ENCODE measurements around the gene FLNB.
A peak's percentile ranks its signal among the peaks of the same experiment; 100 is the strongest.

Gene FLNB

DNA sequence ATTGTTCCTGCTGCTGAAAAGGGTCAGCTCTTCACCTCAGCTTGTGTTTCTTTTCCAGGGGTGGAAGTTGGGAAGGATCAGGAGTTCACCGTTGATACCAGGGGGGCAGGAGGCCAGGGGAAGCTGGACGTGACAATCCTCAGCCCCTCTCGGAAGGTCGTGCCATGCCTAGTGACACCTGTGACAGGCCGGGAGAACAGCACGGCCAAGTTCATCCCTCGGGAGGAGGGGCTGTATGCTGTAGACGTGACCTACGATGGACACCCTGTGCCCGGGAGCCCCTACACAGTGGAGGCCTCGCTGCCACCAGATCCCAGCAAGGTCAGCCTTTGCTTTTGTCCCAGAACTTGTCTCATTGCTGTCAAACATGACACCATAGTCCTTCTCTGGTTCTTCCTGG is 113.0 kb downstream of the FLNB start:
- no peak for DNase-seq
- TF ChIP-seq GATA1 (IDR thresholded peaks at IDR 0.05; ENCODE audit: low read depth, low read length) (no peak), POLR2A (IDR thresholded peaks at IDR 0.05; ENCODE audit: low read length) (no peak)

- TF ChIP-seq POLR2A (IDR thresholded peaks at IDR 0.05; ENCODE audit: low read length) = no peak
- no peak for TF ChIP-seq GATA1 (IDR thresholded peaks at IDR 0.05; ENCODE audit: low read depth, low read length)
Measured at GRCh38 chr3:58122936-58123700, 114.9 kb downstream of the FLNB start.

DNA sequence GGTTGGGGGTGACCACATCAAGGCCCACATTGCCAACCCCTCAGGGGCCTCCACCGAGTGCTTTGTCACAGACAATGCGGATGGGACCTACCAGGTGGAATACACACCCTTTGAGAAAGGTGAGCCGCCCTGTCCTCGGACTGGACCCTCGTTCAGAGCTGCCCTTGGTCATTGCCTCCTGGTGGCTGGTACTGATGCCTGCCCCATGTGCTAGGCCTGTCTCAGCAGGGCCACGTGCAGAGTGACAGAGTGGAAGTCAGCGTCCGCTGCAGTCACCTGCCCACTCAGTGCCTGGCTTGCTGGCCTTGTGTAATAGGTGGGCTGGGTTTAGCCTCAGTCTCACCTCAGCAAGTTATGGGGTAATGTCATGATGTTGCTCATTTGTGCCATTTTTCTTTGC is 116.2 kb downstream of the FLNB start:
- DNase-seq = no peak
- no peak for TF ChIP-seq GATA1 (IDR thresholded peaks at IDR 0.05; ENCODE audit: low read depth, low read length)
- no peak for TF ChIP-seq POLR2A (IDR thresholded peaks at IDR 0.05; ENCODE audit: low read length)

More at GRCh38 chr3:58122936-58123700, 114.9 kb downstream of the FLNB start:
- DNase-seq = no peak

- DNase-seq = no peak
- TF ChIP-seq GATA1 (IDR thresholded peaks at IDR 0.05; ENCODE audit: low read depth, low read length) = no peak
- TF ChIP-seq POLR2A (IDR thresholded peaks at IDR 0.05; ENCODE audit: low read length) = no peak
Measured at GRCh38 chr3:58129041-58129770, 121.0 kb downstream of the FLNB start.

DNA sequence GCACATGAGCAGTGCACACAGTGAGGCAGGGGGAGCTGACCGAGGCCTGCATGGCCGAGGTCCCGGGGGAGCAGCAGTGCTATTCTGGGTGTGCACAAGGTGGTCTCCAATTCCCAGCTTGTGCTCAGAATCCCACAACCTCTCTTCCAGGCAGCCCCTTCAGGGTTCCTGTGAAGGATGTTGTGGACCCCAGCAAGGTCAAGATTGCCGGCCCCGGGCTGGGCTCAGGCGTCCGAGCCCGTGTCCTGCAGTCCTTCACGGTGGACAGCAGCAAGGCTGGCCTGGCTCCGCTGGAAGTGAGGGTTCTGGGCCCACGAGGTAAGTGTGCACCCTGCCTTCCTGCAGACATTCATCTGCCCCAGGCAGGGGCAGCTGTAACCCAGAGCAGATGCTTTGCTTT is 122.4 kb downstream of the FLNB start:
- DNase-seq = no peak
- TF ChIP-seq GATA1 (IDR thresholded peaks at IDR 0.05; ENCODE audit: low read depth, low read length) (no peak), POLR2A (IDR thresholded peaks at IDR 0.05; ENCODE audit: low read length) (no peak)

- TF ChIP-seq GATA1 (IDR thresholded peaks at IDR 0.05; ENCODE audit: low read depth, low read length) = no peak
- TF ChIP-seq POLR2A (IDR thresholded peaks at IDR 0.05; ENCODE audit: low read length) = no peak
- peak in 1 of 2 experiments; percentile 8 for DNase-seq
Measured at GRCh38 chr3:58131101-58131825, 123.0 kb downstream of the FLNB start.

DNA sequence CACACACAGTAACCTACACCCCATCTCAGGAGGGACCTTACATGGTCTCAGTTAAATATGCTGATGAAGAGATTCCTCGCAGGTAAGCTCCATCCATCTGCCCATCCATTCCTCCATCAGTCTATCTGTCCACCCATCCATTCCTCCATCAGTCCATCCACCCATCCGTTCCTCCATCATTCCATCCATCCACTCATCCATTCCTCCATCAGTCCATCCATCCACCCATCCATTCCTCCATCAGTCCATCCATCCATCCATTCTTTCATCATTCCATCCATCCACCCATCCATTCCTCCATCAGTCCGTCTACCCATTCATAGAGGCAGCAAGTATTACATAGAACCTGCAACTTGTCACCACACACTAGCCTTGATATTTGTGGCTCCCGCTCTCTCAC is 124.6 kb downstream of the FLNB start:
- no peak for DNase-seq
- TF ChIP-seq POLR2A (IDR thresholded peaks at IDR 0.05; ENCODE audit: low read length) (no peak), GATA1 (IDR thresholded peaks at IDR 0.05; ENCODE audit: low read depth, low read length) (no peak)

- DNase-seq = no peak
- no peak for TF ChIP-seq POLR2A (IDR thresholded peaks at IDR 0.05; ENCODE audit: low read length)
- no peak for TF ChIP-seq GATA1 (IDR thresholded peaks at IDR 0.05; ENCODE audit: low read depth, low read length)
Measured at GRCh38 chr3:58134468-58134867, 126.2 kb downstream of the FLNB start.

DNA sequence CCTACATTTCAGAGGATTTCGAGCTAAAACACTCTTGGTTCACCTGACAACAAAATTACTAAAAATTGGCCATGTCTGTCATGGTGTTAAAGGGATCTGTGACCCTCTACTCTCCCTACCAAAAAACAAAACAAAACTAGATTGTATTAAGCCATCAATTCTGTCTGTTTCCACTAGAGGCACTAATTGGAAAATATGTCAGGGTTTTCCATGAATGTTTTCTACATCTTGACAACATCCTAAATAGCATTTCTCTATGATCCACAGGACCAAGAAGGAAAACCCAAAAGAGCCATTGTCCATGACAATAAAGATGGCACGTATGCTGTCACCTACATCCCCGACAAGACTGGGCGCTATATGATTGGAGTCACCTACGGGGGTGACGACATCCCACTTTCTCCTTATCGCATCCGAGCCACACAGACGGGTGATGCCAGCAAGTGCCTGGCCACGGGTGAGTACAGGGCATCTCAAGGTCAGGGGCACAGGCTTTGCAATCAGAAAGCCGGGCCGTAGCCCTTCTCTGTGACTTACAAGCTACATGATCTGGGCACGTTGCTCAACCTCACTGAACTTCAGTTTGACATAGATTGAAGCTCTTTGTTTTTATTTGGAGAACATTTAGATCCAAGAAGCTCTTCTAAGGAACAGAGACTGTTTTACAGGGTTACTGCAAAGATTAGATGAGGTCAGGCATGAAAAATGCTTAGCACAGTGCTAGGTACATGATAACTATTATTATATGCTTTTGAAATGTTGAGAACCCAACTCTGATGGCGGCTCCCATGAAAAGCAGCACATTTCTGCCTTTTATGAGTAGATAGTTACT is 127.7 kb downstream of the FLNB start:
- TF ChIP-seq GATA1 (IDR thresholded peaks at IDR 0.05; ENCODE audit: low read depth, low read length) = no peak
- no peak for TF ChIP-seq POLR2A (IDR thresholded peaks at IDR 0.05; ENCODE audit: low read length)
- no peak for DNase-seq

DNA sequence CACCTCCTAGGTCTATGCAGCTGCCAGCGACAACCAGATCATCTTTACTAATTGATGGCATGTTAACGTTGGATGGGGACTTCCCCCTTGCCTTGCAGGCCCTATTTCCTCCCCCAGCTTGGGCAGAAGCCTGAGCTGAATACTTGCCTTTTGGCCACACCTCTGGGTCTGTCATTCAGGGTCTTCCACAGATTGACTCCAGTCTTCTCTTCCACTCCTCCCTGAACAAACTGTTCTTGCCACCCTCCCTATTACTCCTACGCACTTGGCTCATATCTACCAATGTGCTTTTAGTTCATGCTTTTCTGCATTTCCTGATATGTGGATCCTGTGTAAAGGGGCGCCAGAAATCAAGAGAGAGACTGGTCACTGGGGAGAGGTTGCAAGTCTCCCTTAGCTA is 129.1 kb downstream of the FLNB start:
- DNase-seq = no peak
- TF ChIP-seq GATA1 (IDR thresholded peaks at IDR 0.05; ENCODE audit: low read depth, low read length) = no peak
- no peak for TF ChIP-seq POLR2A (IDR thresholded peaks at IDR 0.05; ENCODE audit: low read length)

DNA sequence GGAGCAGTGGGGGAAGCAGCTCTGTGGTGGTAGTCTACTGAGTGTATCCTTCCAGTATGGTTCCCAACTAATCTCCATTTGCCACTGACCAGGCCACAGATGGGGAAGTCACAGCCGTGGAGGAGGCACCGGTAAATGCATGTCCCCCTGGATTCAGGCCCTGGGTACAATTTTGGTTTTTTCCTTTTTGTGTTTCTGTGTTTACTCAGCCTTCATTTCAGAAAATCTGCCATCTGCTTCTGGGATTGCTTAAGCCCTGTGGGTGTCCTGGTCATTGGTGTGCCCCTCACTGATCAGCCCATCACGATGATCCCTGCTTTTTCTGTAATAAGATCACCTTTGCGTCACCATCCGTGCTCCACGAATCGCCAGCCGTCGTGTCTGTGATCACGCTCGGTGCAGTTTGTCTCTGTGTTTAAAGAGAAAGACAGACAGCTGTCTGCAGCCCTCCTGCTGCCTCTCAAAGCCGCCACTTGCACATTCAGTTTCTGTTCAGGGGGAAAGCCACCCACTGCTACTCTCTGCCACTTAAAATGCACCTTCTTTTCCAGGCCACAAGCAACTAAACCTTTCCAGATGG is 133.6 kb downstream of the FLNB start:
- TF ChIP-seq GATA1 (IDR thresholded peaks at IDR 0.05; ENCODE audit: low read depth, low read length) (no peak), POLR2A (IDR thresholded peaks at IDR 0.05; ENCODE audit: low read length) (no peak)
- DNase-seq = no peak

DNA sequence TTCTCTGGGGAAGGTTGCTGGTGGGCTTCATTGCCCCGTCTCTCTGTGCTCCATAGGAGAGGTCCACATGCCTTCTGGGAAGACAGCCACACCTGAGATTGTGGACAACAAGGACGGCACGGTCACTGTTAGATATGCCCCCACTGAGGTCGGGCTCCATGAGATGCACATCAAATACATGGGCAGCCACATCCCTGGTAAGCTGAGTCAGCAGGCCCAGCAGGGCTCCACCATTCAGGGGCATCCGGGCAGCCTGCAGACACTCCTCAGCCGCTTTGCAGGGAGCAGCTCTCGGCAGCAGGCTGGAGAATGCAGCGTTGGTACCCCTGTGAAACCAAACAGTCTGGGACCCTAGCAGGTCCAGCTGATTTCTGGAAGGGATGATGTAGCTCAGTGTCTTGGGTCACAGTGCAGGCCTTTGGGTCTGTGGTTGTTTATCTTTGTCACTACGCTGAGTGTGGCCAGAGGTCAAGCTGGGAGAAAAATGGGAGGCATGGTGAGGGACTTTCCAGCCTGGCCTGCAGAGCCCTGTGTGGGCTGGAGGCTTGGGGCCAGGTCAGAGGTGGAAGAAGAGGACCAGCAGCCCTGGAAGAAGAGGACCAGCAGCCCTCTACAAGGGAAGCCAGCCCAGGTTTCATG is 135.3 kb downstream of the FLNB start:
- DNase-seq = no peak
- no peak for TF ChIP-seq GATA1 (IDR thresholded peaks at IDR 0.05; ENCODE audit: low read depth, low read length)
- no peak for TF ChIP-seq POLR2A (IDR thresholded peaks at IDR 0.05; ENCODE audit: low read length)
